Neuron (in vitro differentiated cells): ENCODE data around the gene JMJD8.
A peak's percentile ranks its signal among the peaks of the same experiment; 100 is the strongest.
"Not testable (repeated sequence)": the region's sequence is repeated elsewhere in the genome, so short reads cannot be mapped to it uniquely, and the experiment has no call there.

Experiments
- H2AFZ ChIP-seq: one replicate; pipeline ENCODE4 v1.6.1; 2013; ENCODE audit warnings: low read depth, mild to moderate bottlenecking, inconsistent platforms, low read length, moderate library complexity
- H3K27me3 ChIP-seq: one replicate; pipeline ENCODE4 v1.6.1; 2013; ENCODE audit warnings: low read length; ENCODE audit not compliant: insufficient read depth
- H3K36me3 ChIP-seq: one replicate; pipeline ENCODE4 v1.6.1; 2013; ENCODE audit warnings: low read length; ENCODE audit not compliant: insufficient read depth
- H3K4me1 ChIP-seq: one replicate; pipeline ENCODE4 v1.6.1; 2013; ENCODE audit warnings: low read length; ENCODE audit not compliant: insufficient read depth
- H3K4me3 ChIP-seq: 2 replicates; pipeline ENCODE4 v1.5.1; 2013; ENCODE audit warnings: mild to moderate bottlenecking, low read length, moderate library complexity
- H3K9me3 ChIP-seq: one replicate; pipeline ENCODE4 v1.6.1; 2013; ENCODE audit warnings: low read length

The JMJD8 gene

GRCh38 chr16:698911-699671, 15.0 kb upstream of the JMJD8 start:
- Histone ChIP-seq H2AFZ (no peak overlapping the region), H3K9me3 (no peaks in the 10 kb centered on the region), H3K36me3 (peaks cover 3% of the 10 kb centered on the region), H3K4me3 (no peak overlapping the region), H3K4me1 (peaks cover 15% of the 10 kb centered on the region), H3K27me3 (no peaks in the 10 kb centered on the region)

- peaks cover 3% of the 10 kb centered on the region for H3K36me3 ChIP-seq
- peaks cover 2% of the 10 kb centered on the region for H3K4me1 ChIP-seq
- no peak overlapping the region for H2AFZ ChIP-seq
- H3K27me3 ChIP-seq, result no peaks in the 10 kb centered on the region
- H3K9me3 ChIP-seq, result no peaks in the 10 kb centered on the region
- no peak overlapping the region for H3K4me3 ChIP-seq
Observed at GRCh38 chr16:695355-696089, 11.4 kb upstream of the JMJD8 start.

GRCh38 chr16:694863-695354, 10.8 kb upstream of the JMJD8 start:
- no peak overlapping the region for H3K4me3 ChIP-seq
- no peaks in the 10 kb centered on the region for H3K4me1 ChIP-seq
- H3K27me3 ChIP-seq, result no peaks in the 10 kb centered on the region
- no peaks in the 10 kb centered on the region for H3K9me3 ChIP-seq
- peaks cover 3% of the 10 kb centered on the region for H3K36me3 ChIP-seq
- H2AFZ ChIP-seq, result no peak overlapping the region

GRCh38 chr16:694187-694862, 10.2 kb upstream of the JMJD8 start:
- Histone ChIP-seq H3K36me3 (peaks cover 3% of the 10 kb centered on the region), H3K4me3 (no peak overlapping the region), H3K27me3 (no peaks in the 10 kb centered on the region), H3K4me1 (peaks cover 4% of the 10 kb centered on the region), H2AFZ (no peak overlapping the region), H3K9me3 (no peaks in the 10 kb centered on the region)

GRCh38 chr16:693766-694165, 9.6 kb upstream of the JMJD8 start:
- Histone ChIP-seq H3K36me3 (peaks cover 3% of the 10 kb centered on the region), H3K4me3 (no peak overlapping the region), H3K4me1 (peaks cover 7% of the 10 kb centered on the region), H3K9me3 (no peaks in the 10 kb centered on the region), H2AFZ (no peak overlapping the region), H3K27me3 (no peaks in the 10 kb centered on the region)

GRCh38 chr16:693364-693763, 9.2 kb upstream of the JMJD8 start:
- Histone ChIP-seq H2AFZ (no peak overlapping the region), H3K9me3 (no peaks in the 10 kb centered on the region), H3K4me1 (peaks cover 7% of the 10 kb centered on the region), H3K36me3 (peaks cover 3% of the 10 kb centered on the region), H3K27me3 (no peaks in the 10 kb centered on the region), H3K4me3 (no peak overlapping the region)

GRCh38 chr16:692356-693108, 8.4 kb upstream of the JMJD8 start:
- H3K4me3 ChIP-seq, result no peak overlapping the region
- no peaks in the 10 kb centered on the region for H3K9me3 ChIP-seq
- no peaks in the 10 kb centered on the region for H3K27me3 ChIP-seq
- H3K4me1 ChIP-seq, result peaks cover 7% of the 10 kb centered on the region
- peaks cover 8% of the 10 kb centered on the region for H3K36me3 ChIP-seq
- H2AFZ ChIP-seq, result no peak overlapping the region

- H3K4me3 ChIP-seq, H3K9me3 ChIP-seq, H3K4me1 ChIP-seq, H2AFZ ChIP-seq, H3K27me3 ChIP-seq: not testable (repeated sequence)
- peaks cover 18% of the 10 kb centered on the region for H3K36me3 ChIP-seq
Observed at GRCh38 chr16:691242-691641, 7.1 kb upstream of the JMJD8 start.

GRCh38 chr16:689175-689897, 5.2 kb upstream of the JMJD8 start:
- no peaks in the 10 kb centered on the region for H3K9me3 ChIP-seq
- H3K4me1 ChIP-seq, result peaks cover 7% of the 10 kb centered on the region
- H2AFZ ChIP-seq, result no peak overlapping the region
- H3K36me3 ChIP-seq, result peaks cover 30% of the 10 kb centered on the region
- no peaks in the 10 kb centered on the region for H3K27me3 ChIP-seq
- H3K4me3 ChIP-seq, result peak overlapping the region; percentile 72

GRCh38 chr16:687499-687898, 3.4 kb upstream of the JMJD8 start:
- Histone ChIP-seq H2AFZ (no peak overlapping the region), H3K27me3 (no peaks in the 10 kb centered on the region), H3K4me1 (peaks cover 8% of the 10 kb centered on the region), H3K4me3 (no peak overlapping the region), H3K36me3 (peaks cover 43% of the 10 kb centered on the region), H3K9me3 (no peaks in the 10 kb centered on the region)

GRCh38 chr16:686459-687260, 2.5 kb upstream of the JMJD8 start:
- Histone ChIP-seq H3K4me1 (peaks cover 13% of the 10 kb centered on the region), H3K36me3 (peaks cover 51% of the 10 kb centered on the region), H3K9me3 (no peaks in the 10 kb centered on the region), H2AFZ (no peak overlapping the region), H3K27me3 (no peaks in the 10 kb centered on the region), H3K4me3 (no peak overlapping the region)

GRCh38 chr16:685967-686366, 1.8 kb upstream of the JMJD8 start:
- no peaks in the 10 kb centered on the region for H3K27me3 ChIP-seq
- H3K4me3 ChIP-seq, result no peak overlapping the region
- no peaks in the 10 kb centered on the region for H3K9me3 ChIP-seq
- H3K4me1 ChIP-seq, result peaks cover 20% of the 10 kb centered on the region
- H2AFZ ChIP-seq, result no peak overlapping the region
- peaks cover 55% of the 10 kb centered on the region for H3K36me3 ChIP-seq
